Choroid plexus epithelial cell (primary cell): ENCODE results near the gene ZSCAN31.
"Not testable (repeated sequence)": the region's sequence is repeated elsewhere in the genome, so short reads cannot be mapped to it uniquely, and the experiment has no call there.

ENCODE experiments used
- DNase-seq: peaks from one replicate; pipeline ENCODE4 v3.0.0-alpha.2; 2010; ENCODE audit warnings: low read depth
- H3K4me3 ChIP-seq: 2 replicates; pipeline ENCODE4 v1.5.1; 2011; ENCODE audit warnings: low read depth, mild to moderate bottlenecking, control low read depth, low read length, moderate library complexity
- TF ChIP-seq, protein P1 (sequence below): conservative IDR thresholded peaks from 2 replicates; pipeline ENCODE4 v1.5.1; 2011; ENCODE audit warnings: low read depth, mild to moderate bottlenecking, control low read depth, inconsistent platforms, low read length, moderate library complexity

The ZSCAN31 gene

DNA sequence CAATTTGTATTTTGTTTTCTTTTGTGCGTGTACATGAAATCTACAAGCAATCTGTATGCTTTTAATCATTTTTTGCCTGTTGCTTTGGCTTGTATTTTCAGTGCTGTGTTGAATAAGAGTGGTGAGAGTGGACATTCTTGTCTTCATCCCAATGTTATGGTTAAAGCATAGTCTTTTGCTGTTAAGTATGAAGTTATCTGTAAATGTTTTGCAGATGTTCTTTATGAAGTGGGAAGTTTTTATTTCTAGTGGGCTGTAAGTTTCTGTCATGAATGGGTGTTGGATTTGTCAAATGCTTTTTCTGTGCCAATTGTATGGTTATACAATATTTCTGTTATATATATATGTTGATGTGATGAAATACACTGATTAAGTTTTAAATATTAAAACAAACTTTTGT is 38.0 kb upstream of the ZSCAN31 start:
- no peak for DNase-seq
- H3K4me3 ChIP-seq = no peak overlapping the region
- TF ChIP-seq, protein P1, sequence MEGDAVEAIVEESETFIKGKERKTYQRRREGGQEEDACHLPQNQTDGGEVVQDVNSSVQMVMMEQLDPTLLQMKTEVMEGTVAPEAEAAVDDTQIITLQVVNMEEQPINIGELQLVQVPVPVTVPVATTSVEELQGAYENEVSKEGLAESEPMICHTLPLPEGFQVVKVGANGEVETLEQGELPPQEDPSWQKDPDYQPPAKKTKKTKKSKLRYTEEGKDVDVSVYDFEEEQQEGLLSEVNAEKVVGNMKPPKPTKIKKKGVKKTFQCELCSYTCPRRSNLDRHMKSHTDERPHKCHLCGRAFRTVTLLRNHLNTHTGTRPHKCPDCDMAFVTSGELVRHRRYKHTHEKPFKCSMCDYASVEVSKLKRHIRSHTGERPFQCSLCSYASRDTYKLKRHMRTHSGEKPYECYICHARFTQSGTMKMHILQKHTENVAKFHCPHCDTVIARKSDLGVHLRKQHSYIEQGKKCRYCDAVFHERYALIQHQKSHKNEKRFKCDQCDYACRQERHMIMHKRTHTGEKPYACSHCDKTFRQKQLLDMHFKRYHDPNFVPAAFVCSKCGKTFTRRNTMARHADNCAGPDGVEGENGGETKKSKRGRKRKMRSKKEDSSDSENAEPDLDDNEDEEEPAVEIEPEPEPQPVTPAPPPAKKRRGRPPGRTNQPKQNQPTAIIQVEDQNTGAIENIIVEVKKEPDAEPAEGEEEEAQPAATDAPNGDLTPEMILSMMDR = no peak

DNA sequence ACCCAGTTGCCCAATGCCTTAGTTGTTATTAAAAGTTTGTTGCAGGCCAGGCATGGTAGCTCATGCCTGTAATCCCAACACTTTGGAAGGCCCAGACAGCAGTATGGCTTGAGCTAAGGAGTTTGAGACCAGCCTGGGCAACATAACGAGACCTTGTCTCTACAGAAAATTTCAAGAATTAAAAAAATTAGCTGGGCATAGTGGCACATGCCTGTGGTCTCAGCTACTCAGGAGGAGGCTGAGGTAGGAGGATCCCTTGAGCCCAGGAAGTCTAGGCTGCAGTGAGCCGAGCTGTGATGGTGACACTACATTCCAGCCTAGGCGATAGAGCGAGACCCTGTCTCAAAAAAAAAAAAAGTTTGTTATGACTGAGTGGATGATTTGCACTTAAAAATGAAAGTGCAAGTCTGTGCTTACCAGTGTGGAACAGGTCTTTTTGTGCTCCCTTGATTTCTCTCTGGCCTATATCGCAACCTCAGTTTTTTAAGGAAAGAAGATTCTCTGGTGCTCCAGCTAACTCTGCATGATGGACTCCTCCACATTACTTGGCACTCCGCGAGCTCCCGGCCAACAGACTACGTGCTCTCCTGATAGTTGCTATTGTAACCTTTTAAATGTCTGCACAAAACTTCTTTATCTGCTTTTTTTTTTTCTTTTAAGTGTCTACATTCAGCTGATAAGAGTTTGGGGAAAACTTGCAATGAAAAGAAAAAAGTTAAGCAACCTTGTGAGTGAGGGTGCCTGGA is 35.9 kb upstream of the ZSCAN31 start:
- no peak for DNase-seq
- no peak overlapping the region for H3K4me3 ChIP-seq
- TF ChIP-seq, protein P1 = no peak

DNA sequence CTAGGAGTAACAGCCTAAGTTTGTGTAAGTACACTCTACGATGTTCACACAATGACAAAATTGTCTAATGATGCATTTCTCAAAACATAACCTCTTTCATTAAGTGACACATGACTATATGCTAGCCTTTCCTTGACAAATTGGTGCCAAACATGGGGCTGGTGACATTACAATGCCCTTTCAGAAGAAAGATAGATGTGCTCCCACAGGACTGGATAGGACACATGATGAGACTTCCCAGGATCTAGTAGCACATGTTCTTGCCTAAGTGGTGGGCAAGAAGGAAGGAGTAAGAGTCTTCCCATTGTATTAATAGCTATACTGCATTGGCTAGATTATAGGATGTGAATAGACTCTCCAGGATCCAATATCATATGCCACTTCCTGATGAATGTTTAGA is 35.3 kb upstream of the ZSCAN31 start:
- TF ChIP-seq, protein P1 = no peak

DNA sequence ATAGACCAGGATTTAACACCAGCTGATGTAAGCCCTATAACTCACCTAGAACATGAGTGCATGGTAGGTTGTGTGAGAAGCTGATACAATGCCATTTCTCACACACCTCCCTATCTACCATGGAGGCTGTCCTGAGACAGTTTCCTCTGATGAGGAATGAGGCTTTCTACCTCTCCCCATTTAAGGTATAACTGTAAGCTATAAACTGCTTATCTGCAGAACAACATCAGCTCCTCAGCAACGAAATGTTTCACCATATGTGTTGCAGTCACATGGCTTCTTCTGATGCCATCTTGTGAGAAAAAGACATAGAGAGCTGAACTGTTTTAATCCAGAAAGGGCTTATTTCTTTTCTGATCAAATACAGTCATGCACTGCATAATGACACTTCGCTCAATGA is 34.5 kb upstream of the ZSCAN31 start:
- no peak for DNase-seq
- H3K4me3 ChIP-seq = no peak overlapping the region
- TF ChIP-seq, protein P1 = no peak

More for the DNA sequence above, 35.3 kb upstream of the ZSCAN31 start:
- no peak overlapping the region for H3K4me3 ChIP-seq
- no peak for DNase-seq

DNA sequence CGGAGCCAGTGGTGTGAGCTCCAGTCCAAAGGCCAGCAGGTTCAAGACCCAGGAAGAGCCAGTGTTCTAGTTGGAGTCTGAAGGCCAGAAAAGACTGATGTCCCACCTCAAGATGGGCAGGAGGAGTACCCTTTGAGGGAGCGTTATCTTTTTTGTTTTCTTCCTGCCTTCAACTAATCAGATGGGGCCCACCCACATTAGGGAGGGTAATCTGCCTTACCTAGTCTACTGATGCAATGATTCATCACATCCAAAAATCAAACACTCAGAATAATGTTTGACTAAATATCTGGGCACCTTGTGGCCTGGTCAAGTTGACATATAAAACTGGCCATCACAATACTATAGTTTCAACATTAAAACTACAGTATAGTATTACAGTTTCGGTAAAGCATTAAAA is 33.5 kb upstream of the ZSCAN31 start:
- DNase-seq = no peak
- TF ChIP-seq, protein P1 = no peak
- no peak overlapping the region for H3K4me3 ChIP-seq

DNA sequence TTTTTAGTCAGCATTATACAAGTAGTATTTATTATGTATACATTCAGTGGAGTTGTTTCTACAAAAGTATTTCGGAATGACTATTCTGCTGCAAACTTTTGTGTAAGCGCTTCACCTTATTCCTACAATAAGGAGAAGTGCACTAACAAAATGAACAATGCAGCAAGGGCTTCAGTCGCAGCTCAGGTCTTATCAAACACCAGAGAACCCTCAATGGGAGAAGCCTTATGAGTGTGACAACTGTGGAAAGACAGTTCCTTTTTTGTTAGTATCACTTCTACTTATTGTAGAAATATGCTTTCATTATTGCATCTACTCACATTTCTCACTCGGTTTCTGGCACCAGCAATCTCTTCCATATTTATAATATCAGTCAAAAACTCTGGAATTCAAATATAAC is 32.6 kb upstream of the ZSCAN31 start:
- H3K4me3 ChIP-seq = no peak overlapping the region
- TF ChIP-seq, protein P1 = no peak
- no peak for DNase-seq

DNA sequence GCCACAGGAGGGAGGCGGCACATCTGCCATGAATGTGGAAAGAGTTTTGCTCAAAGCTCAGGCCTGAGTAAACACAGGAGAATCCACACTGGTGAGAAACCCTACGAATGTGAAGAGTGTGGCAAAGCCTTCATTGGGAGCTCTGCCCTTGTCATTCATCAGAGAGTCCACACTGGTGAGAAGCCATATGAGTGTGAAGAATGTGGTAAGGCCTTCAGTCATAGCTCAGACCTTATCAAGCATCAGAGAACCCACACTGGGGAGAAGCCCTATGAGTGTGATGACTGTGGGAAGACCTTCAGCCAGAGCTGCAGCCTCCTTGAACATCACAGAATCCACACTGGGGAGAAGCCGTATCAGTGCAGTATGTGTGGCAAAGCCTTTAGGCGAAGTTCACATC is 29.6 kb upstream of the ZSCAN31 start:
- not testable (repeated sequence) for DNase-seq, H3K4me3 ChIP-seq
